Gastrocnemius medialis (tissue), 4 donors: ENCODE results near the gene MED14.

Experiments used
- POLR2A ChIP-seq, 2 donors: fragments of 450-650 bp; IDR thresholded peaks; one replicate each; pipeline ENCODE4 v1.6.1; 2017; ENCODE audit warnings: antibody characterized with exemption in 2 of 2, mild to moderate bottlenecking in 2 of 2, moderate library complexity in 2 of 2
- TF ChIP-seq, protein P1 (sequence below), 5 experiments: fragments of 450-650 bp in 3 of 5; fragments of 200-600 bp in 2 of 5; sonication (generic) in 2 of 5; IDR thresholded peaks in 4 of 5; conservative IDR thresholded peaks in 1 of 5; 1 replicate in 4 of 5; 2 replicates in 1 of 5; pipeline ENCODE4 v1.5.1; 2016 to 2019; ENCODE audit warnings: antibody characterized with exemption in 5 of 5, mild to moderate bottlenecking in 3 of 5, moderate library complexity in 3 of 5

DNA sequence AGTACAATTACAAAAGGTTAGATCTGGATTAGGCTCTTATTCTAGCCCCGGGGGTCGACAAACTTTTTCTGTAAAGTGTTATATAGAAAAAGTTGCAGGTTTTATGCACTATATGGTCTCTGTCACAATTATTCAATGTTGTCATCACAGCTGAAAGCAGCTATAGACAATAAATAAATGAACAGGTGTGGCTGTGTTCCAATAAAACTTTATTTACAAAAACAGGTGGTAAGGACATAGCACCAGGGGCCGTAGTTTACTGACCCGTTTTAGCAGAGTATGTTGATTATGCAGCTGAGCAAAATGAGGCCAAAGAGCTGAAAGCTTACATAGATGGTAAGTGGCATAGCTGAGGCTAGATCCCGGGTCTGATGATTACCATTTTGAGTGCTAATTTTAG lies 75.0 kb downstream of the MED14 start:
- no peak for TF ChIP-seq POLR2A (IDR thresholded peaks at IDR 0.05)
- TF ChIP-seq, protein P1, sequence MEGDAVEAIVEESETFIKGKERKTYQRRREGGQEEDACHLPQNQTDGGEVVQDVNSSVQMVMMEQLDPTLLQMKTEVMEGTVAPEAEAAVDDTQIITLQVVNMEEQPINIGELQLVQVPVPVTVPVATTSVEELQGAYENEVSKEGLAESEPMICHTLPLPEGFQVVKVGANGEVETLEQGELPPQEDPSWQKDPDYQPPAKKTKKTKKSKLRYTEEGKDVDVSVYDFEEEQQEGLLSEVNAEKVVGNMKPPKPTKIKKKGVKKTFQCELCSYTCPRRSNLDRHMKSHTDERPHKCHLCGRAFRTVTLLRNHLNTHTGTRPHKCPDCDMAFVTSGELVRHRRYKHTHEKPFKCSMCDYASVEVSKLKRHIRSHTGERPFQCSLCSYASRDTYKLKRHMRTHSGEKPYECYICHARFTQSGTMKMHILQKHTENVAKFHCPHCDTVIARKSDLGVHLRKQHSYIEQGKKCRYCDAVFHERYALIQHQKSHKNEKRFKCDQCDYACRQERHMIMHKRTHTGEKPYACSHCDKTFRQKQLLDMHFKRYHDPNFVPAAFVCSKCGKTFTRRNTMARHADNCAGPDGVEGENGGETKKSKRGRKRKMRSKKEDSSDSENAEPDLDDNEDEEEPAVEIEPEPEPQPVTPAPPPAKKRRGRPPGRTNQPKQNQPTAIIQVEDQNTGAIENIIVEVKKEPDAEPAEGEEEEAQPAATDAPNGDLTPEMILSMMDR (IDR thresholded peaks at IDR 0.05 in 4 of 5, conservative IDR thresholded peaks at IDR 0.05 in 1 of 5) = no peak
